Effector CD8-positive, alpha-beta T cell (primary cell): ENCODE measurements around the gene P4HA2.

Experiments
- DNase-seq: peaks from one replicate; lab custom pipeline; 2025; lab: John Stamatoyannopoulos, UW

P4HA2 gene

GRCh38 chr5:132250547-132250946 is 22.9 kb upstream of the P4HA2 start:
- DNase-seq, result no peak

- DNase-seq, result no peak
These were observed 19.2 kb upstream of the P4HA2 start for GRCh38 chr5:132246806-132247205.

- DNase-seq, result no peak
These were observed 17.9 kb upstream of the P4HA2 start for GRCh38 chr5:132245593-132245992.

- DNase-seq, result no peak
These were observed 15.8 kb upstream of the P4HA2 start for GRCh38 chr5:132243366-132243977.

GRCh38 chr5:132239776-132240175 is 12.1 kb upstream of the P4HA2 start:
- no peak for DNase-seq

GRCh38 chr5:132238901-132239500 is 11.3 kb upstream of the P4HA2 start:
- no peak for DNase-seq

DNA sequence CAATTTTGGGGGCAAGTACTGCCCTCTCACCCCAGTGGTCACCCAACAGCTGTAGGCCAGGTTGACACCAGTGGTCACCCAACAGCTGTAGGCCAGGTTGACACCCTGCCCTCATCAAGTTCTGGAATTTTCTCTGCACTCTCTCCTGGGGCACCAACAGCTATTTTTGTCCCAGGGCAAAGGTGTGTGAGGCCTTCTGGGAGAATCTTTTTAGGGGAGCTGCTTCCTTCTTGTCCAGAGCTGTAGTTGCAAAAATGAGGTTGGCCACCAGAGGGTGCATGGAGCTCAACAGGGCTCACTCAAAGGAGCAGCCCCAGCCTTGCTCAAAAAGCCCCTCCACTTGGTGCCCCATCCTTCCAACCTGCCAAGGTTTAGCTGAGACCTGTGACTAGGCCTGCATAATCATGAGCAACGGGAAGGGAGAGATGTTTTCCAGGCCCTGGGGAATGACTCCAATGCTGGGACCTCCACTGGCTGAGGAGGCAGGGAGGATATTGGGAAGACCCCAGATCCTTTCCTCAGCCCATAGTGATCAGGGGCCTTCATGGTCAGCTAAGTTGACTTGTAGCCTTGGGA is 10.6 kb upstream of the P4HA2 start:
- peak; percentile 36 for DNase-seq

DNA sequence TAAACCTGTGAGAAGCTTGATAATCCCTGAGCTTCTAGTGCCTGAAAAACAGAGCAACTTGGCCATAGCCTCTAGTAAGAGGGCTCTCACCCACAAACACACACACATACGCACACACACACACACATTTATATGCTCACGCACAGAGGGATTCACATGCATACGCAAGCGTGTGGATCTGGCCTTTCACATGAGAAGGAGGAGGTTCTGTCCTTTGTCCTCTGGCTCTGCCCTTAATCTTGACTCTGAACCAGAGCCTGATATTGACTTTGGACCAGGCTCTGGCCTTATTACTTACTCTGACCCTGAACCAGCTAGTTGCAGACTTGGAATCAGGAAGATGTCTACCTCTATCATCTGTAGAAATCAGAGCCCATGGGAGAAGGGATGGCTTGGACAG is 10.0 kb upstream of the P4HA2 start:
- DNase-seq, result no peak

GRCh38 chr5:132237141-132237540 is 9.5 kb upstream of the P4HA2 start:
- DNase-seq, result no peak

GRCh38 chr5:132235340-132235739 is 7.7 kb upstream of the P4HA2 start:
- no peak for DNase-seq

DNA sequence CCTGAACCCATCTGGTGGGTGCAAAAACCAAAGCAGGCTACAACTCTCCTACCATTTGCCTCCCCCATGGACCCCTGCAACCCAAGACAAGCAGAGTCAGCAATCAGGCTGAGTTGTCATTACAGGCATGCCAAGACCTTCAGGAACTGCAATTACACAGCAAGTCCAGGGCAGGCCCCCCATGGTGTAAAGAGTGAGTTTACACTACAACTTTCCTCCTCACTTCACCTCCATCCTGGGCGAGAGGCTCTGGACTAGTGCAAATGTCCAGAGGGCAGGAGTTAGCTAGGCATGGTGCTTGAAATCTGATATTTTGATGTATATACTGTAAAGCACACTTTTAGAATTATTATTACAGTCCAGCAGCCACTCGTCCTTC is 7.0 kb upstream of the P4HA2 start:
- DNase-seq, result no peak

DNA sequence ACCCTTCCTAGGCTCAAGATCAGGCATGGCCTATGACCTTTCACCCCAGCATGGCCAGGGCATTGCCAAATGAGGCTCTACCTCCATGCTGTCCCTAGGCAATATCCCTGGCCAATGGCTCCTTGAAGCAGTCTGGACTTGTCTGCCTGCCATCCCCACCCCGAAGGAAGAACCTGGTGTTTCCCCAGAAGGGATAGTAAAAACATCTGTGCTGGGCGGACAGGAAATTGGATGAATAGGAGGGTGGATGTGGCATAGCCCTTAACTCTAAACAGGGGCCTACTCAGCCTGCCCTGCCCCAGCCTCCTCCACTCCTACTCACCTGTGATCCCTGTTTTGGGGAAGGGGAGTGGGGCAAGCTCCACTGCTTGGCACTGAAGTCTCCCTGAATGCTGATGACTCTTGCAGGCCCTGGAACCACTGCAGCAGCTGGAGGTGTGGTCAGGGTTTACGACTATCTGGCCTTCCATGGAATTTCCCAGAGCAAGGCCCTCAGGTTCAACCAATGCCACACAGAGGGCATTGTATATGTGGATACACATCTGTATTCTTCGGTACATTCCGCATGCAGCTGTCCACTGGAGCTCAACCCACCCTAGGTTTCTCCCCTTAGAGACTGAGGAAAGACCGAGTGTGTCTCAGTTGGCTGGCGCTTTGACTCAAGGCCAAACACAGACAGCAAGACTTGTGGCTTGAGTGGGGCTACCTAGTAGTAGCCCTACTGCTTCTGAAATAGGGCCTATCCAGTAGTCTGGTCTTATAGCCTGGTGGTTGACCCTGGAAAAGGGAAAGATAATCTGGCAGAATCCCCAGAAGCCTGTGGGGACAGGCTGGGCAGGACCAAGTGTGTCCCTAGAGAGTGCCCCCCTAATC is 6.4 kb upstream of the P4HA2 start:
- no peak for DNase-seq

DNA sequence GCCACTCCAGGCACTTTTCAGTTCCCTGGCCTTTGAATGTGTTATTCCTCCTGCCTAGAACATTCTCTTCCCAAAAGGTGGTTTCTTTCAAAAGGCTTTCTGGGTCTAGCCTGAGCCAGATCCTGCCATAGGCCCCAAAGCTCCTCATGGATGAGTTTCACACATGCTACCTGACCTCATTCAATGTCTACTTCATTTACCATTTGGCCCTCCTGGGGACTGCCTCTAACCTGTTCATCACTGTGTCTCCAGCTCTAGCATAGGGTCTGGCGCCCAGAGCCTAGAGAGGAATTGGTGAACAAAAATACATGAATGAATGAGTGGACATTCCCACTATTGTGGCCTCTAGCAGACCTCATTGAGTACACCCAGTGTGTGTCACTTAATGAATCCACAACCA is 5.4 kb upstream of the P4HA2 start:
- no peak for DNase-seq

DNA sequence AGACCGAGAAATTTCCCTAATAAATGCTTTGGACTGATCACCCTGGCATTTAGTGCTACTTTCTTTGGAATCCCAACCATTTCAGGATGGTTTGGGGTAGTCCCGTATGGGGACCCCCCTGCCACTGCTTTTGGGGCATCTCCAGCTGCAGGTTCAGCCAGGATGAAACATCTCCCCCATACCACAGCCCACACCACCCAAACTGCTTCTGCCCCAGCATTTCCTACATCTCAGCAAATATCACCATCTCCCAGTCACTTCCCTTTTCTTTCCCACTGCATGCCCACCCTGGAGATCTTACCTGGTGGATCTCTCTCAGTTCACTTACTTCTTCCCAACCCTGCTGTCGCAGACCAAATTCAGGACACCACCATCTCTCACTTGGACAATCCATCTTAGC is 4.8 kb upstream of the P4HA2 start:
- DNase-seq, result no peak

GRCh38 chr5:132230871-132231270 is 3.2 kb upstream of the P4HA2 start:
- no peak for DNase-seq

GRCh38 chr5:132229236-132229635 is 1.6 kb upstream of the P4HA2 start:
- DNase-seq, result no peak

DNA sequence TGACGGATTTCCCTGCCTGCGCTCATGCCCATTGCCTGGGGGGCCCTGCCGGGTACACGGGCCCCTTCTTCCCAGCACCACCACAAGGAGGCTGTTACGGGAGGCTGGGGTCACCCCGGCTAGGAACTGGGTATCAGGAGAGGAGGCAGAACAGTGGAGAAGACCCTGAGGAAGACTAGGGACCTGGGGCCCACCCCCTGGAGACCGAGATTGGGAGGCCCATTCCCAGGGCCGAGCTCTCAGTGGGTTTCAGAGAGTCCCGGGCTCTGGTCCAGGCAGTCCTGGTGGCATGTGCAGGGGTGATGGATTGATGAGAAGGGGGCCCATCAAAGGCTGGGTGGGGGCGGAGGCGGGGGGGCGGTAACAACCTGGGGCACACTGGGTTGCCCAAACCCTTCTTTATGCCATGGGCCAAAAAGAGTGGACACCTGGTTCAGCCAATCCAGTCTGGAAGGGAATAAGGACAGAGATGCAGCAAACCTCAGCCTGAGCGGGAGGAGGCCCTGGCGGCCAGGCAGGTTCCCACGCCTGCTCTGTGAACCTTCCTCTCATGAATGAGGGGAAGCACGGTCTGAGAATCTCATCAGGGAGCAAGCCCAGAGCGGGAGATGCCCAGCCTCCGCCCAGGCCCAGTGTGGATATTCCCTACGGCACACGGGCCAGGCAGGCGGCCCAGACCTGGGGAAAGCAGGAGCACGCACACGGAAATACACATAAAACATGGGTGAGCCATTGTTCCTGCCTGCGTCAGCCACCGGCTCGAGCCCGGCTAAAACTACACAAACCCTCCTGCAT is 785 bp upstream of the P4HA2 start:
- no peak for DNase-seq

DNA sequence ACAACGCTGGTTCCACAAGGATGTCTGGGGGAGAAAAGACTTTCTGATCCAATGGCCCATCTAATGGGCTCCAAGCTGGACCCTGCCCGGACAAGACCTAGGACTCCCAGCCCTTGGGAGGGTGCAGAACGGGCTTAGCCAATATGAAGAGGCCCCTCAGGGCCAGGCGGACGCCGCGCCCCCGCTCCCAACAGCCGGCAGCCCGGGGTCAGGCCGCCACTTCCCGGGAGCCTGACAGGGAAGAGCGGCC is 493 bp downstream of the P4HA2 start:
- DNase-seq, result no peak

DNA sequence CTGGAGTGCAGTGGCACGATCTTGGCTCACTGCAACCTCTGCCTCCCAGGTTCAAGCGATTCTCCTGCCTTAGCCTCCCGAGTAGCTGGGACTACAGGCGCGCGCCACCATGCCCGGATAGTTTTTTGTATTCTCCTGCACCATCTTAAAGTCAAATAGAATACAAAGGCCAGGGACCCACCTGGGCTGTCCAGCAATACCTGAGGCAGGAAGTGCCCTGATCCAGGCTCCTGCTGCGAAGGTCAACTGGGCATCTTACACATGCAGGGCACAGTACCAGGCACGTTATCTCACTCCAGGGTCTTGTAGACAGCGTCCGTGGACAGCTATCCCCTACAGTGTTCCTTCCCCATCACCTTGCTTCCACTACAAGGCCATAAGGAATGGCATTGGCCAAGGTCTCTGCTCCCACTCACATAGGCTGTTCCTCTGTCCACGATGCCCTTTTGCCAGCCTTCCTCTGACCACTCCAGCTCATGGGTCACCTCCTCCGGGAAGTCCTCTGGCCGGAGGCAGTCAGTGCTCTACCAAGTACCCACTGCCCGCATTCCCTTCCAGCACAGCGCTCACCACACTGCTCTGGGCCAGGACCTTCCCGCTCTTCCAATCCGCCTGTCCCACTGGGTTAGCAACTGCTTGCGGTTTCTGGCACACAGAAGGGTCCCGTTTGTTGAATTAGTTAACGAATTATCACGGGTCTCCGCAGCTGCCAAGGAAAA is 978 bp downstream of the P4HA2 start:
- DNase-seq, result no peak

DNA sequence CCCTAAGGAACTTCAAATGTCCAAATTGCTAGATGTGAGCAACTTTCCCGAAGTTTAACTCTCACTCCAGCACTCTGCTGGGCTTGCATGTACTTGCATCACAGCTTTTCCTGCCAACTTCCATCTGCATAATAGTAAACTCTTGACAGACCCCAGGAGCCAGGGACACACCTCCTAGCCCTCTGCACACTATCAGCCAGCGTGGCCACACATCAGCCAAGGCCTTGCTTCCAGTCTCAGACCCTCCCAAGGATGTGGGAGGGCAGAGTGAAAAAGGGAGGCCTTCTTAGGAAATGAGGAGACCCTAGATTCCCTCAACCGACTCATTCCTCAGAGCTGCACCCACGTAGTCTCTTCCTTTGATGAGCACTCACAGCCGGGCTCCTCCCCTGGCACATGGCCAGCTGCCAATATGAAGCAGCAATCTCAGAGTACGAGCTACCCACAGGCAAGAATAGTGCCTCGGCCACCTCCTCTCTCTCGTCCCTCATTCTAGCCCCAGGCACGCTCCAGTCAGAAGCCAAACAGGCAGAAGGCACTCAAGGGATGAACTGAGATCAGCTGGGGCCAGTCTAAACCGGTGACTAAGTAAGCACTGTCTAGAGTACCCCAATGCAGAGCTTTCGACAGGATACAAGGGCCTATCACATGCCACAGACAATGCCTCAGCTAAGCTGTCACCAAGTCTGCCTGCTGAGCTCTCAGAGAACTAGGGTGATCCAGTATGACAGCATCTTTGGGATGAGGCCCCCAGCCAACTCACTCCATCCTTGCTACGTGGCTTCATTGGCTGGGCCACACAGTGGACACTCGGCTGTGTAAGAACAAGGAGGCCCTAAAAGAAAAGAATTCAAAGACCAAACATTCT is 2.3 kb downstream of the P4HA2 start:
- DNase-seq, result no peak

DNA sequence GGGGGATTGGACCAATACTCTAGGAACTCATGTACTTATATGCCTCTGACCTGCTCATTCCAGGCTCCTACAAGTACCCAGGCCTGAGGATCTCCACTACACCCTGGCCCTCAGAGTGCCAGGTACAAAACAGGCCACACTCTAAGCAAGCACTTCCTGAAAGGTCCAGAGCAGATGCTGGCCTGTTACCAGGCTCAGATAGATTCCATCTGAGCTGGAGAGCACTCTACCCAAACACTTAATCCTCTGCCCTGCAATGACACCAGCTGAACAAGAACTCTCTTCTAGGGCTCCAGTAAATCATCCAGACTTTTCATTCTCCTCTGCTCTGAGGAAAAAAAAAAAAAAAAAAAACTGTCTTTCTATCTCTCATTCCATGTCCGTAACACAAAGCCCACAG is 2.9 kb downstream of the P4HA2 start:
- DNase-seq, result no peak
